ENCODE results near the gene ADAM21.

DNA sequence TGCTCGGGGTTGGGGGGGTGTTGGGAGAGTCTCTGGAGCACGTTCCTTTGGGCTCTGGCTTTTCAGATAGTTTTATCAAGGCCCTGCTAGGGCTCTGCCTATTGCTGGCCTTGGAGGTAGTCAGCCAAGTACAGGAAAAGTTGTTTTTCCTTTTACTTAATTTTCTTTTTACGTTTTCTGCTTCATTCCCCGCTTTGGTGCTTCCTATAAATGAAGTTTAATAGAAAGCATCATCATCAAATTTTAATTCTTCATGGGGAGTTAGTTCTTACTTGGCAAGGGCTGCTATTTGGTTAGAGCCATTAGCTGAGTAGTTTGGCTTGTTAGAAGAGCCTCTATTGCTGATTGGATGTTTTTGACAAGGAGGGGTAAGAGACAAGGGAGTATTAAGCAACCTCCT, 15.1 kb upstream of the ADAM21 start:
- no peak for TF ChIP-seq CREB1 (IDR thresholded peaks at IDR 0.05)
- TF ChIP-seq CREB1 (CRISPR knock-in tag; IDR thresholded peaks at IDR 0.05): no peak
- TF ChIP-seq, protein P1, sequence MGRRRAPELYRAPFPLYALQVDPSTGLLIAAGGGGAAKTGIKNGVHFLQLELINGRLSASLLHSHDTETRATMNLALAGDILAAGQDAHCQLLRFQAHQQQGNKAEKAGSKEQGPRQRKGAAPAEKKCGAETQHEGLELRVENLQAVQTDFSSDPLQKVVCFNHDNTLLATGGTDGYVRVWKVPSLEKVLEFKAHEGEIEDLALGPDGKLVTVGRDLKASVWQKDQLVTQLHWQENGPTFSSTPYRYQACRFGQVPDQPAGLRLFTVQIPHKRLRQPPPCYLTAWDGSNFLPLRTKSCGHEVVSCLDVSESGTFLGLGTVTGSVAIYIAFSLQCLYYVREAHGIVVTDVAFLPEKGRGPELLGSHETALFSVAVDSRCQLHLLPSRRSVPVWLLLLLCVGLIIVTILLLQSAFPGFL (CRISPR knock-in tag; IDR thresholded peaks at IDR 0.05): no peak
- no peak for TF ChIP-seq RXRA (CRISPR knock-in tag; IDR thresholded peaks at IDR 0.05)
- no peak for TF ChIP-seq TAF1 (CRISPR knock-in tag; IDR thresholded peaks at IDR 0.05)
- TF ChIP-seq ZFP36 (IDR thresholded peaks at IDR 0.05; ENCODE audit: borderline replicate concordance, low read depth, low read length, partially characterized antibody): no peak
- TF ChIP-seq, protein P2, sequence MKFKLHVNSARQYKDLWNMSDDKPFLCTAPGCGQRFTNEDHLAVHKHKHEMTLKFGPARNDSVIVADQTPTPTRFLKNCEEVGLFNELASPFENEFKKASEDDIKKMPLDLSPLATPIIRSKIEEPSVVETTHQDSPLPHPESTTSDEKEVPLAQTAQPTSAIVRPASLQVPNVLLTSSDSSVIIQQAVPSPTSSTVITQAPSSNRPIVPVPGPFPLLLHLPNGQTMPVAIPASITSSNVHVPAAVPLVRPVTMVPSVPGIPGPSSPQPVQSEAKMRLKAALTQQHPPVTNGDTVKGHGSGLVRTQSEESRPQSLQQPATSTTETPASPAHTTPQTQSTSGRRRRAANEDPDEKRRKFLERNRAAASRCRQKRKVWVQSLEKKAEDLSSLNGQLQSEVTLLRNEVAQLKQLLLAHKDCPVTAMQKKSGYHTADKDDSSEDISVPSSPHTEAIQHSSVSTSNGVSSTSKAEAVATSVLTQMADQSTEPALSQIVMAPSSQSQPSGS (CRISPR knock-in tag; IDR thresholded peaks at IDR 0.05): no peak
- TF ChIP-seq BHLHE40 (IDR thresholded peaks at IDR 0.05; ENCODE audit: low read length): no peak
- no peak for TF ChIP-seq ZSCAN29 (CRISPR knock-in tag; conservative IDR thresholded peaks at IDR 0.05)
- TF ChIP-seq RBM39 (IDR thresholded peaks at IDR 0.05; ENCODE audit: low read depth, low read length, poor library complexity, severe bottlenecking): no peak

All from HepG2 (cell line).